GM12892 (cell line): ENCODE results near the gene PRICKLE2.

Source experiments
- POLR2A ChIP-seq: IDR thresholded peaks from 2 replicates; pipeline ENCODE4 v1.6.1; 2011; ENCODE audit warnings: low read depth, low read length, control low read depth
- POLR2AphosphoS5 ChIP-seq: IDR thresholded peaks from 2 replicates; pipeline ENCODE4 v1.6.1; 2011; ENCODE audit warnings: low read depth, low read length, control low read depth
- TAF1 ChIP-seq: IDR thresholded peaks from 2 replicates; pipeline ENCODE4 v1.6.1; 2011; ENCODE audit warnings: low read depth, mild to moderate bottlenecking, control low read depth, low read length, borderline replicate concordance

DNA sequence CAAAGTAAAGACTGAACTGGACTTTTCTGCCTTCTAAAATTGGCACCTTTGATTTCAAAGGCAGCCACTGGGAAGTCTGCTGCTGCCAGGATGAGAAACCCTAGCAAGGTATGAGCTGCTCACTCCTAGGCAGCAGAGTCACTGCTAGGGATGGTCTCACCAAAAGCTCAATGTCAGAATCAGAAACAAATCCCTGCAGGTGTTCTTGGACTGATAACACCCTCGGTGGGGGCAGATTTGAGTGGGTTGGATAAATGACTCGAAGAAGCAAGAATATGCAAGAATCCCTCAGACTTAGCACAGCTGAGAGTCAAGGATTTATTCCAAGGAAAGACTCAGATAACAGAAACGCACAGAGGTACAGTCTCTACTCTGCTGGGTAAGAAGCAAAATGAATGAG is 90.4 kb downstream of the PRICKLE2 start:
- TF ChIP-seq POLR2AphosphoS5 (no peak), POLR2A (no peak), TAF1 (no peak)
